Skeletal muscle cell (primary cell): Measurements from ENCODE around the gene KRTAP2-4.
"Not testable (repeated sequence)": the region's sequence is repeated elsewhere in the genome, so short reads cannot be mapped to it uniquely, and the experiment has no call there.

Experiments used
- DNase-seq: peaks from one replicate; pipeline ENCODE4 v3.0.0-alpha.2; 2010; ENCODE audit warnings: low read depth
- H3K4me3 ChIP-seq: 2 replicates; pipeline ENCODE4 v1.5.1; 2011; ENCODE audit warnings: low read depth, mild to moderate bottlenecking, control low read depth, low read length, moderate library complexity

KRTAP2-4 gene

GRCh38 chr17:41046735-41047465, 18.8 kb downstream of the KRTAP2-4 start, which contains the start of gene KRTAP2-1:
KRTAP2-1 (minus strand) TSS chr17:41047316; CDS start chr17:41047267, 49 bp downstream.
- not testable (repeated sequence) for DNase-seq, H3K4me3 ChIP-seq

- H3K4me3 ChIP-seq = no peak overlapping the region
- DNase-seq = no peak
Observed at GRCh38 chr17:41042953-41043352, 22.7 kb downstream of the KRTAP2-4 start.

GRCh38 chr17:41040783-41041571, 24.7 kb downstream of the KRTAP2-4 start, which contains the start of gene KRTAP1-1:
KRTAP1-1 (minus strand) TSS chr17:41041450; CDS start chr17:41041397, 53 bp downstream.
- H3K4me3 ChIP-seq, DNase-seq: not testable (repeated sequence)

- no peak for DNase-seq
Observed at GRCh38 chr17:41037853-41038350, 27.8 kb downstream of the KRTAP2-4 start.

GRCh38 chr17:41034346-41034935, 31.2 kb downstream of the KRTAP2-4 start, which contains the start of gene KRTAP1-3:
KRTAP1-3 (minus strand) TSS chr17:41034874; CDS start chr17:41034821, 53 bp downstream.
- DNase-seq = not testable (repeated sequence)

More at GRCh38 chr17:41037853-41038350, 27.8 kb downstream of the KRTAP2-4 start:
- H3K4me3 ChIP-seq = no peak overlapping the region

GRCh38 chr17:41029633-41030245, 35.9 kb downstream of the KRTAP2-4 start, which contains the start of gene KRTAP1-4:
KRTAP1-4 (minus strand) TSS chr17:41030195; CDS start chr17:41030078, 117 bp downstream.
- H3K4me3 ChIP-seq = no peak within 1 kb of the TSS
- DNase-seq = no peak

More at GRCh38 chr17:41034346-41034935, 31.2 kb downstream of the KRTAP2-4 start, which contains the start of gene KRTAP1-3:
- not testable (repeated sequence) for H3K4me3 ChIP-seq

GRCh38 chr17:41026715-41027471, 38.8 kb downstream of the KRTAP2-4 start, which contains the start of gene KRTAP1-5:
KRTAP1-5 (minus strand) TSS chr17:41027208; CDS start chr17:41027155, 53 bp downstream.
- peak; percentile 56 for DNase-seq
- no peak within 1 kb of the TSS for H3K4me3 ChIP-seq

- DNase-seq = peak; percentile 48
- H3K4me3 ChIP-seq = no peak overlapping the region
Observed at GRCh38 chr17:41024697-41025096, 41.0 kb downstream of the KRTAP2-4 start.

- H3K4me3 ChIP-seq = no peak overlapping the region
- no peak for DNase-seq
Observed at GRCh38 chr17:41020336-41020735, 45.3 kb downstream of the KRTAP2-4 start.

GRCh38 chr17:41019415-41019814, 46.3 kb downstream of the KRTAP2-4 start:
- no peak overlapping the region for H3K4me3 ChIP-seq

GRCh38 chr17:41018541-41018940, 47.1 kb downstream of the KRTAP2-4 start:
- no peak for DNase-seq
- no peak overlapping the region for H3K4me3 ChIP-seq

More at GRCh38 chr17:41019415-41019814, 46.3 kb downstream of the KRTAP2-4 start:
- no peak for DNase-seq

- DNase-seq = no peak
- no peak overlapping the region for H3K4me3 ChIP-seq
Observed at GRCh38 chr17:41016578-41017215, 49.0 kb downstream of the KRTAP2-4 start.

GRCh38 chr17:41015454-41015853, 50.2 kb downstream of the KRTAP2-4 start:
- no peak for DNase-seq
- H3K4me3 ChIP-seq = no peak overlapping the region
